ENCODE data around the gene LPIN3. TPM values are rescaled to one million over a fixed set of nuclear protein-coding genes. Genes with fewer than 3 reads are reported as not detected.
A peak's percentile ranks its signal among the peaks of the same experiment; 100 is the strongest.

The LPIN3 gene
- polyA plus RNA-seq, 3 donors = 10.5 to 19.9 (median 11.6) TPM

DNA sequence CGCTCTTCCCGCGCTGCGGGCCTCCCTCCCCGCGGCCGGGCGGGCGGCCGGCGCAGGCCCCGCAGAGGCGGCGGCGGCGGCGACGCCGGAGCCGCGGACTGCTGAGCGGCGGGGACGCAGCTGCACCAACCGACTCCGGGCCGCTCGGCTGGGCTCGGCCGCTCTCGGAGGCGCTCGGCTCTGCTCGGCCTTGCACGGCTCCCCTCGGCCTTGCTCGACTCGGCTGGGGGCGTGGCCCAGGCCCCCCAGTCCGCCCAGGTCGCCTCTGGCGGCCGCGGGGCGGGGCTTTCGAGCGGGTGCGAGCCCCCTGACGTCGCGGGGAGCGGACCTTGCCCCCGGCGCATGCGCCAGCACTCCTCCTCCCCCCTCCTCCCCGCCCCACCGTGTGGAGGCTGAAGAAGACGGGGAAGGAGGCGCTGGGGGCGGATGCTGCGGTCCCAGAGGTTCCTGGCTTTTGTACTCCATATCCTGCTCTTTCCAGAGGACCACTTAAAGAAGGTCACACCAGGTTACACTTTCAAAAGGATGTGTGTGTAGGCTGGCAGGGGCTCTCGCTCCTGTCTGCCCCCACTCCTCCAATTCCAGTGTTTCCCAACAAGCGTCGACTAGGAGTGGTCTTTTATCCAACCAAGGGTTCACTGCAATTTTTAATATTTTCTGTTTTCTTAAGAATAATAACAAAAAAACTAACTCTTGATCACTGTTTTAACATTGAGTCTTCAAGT lies 22.9 kb upstream of the LPIN3 start, which contains the start of gene ZHX3:
ZHX3 (minus strand) TSS at position 186 of the 725 bp plus-strand sequence. CDS start 112,815 bp downstream, outside the sequence.
- peak; percentile 86 to 97 (median 94) for DNase-seq (ENCODE audit: extremely low read depth in 1 of 11, low read depth in 9 of 11, low spot score in 4 of 11)

DNA sequence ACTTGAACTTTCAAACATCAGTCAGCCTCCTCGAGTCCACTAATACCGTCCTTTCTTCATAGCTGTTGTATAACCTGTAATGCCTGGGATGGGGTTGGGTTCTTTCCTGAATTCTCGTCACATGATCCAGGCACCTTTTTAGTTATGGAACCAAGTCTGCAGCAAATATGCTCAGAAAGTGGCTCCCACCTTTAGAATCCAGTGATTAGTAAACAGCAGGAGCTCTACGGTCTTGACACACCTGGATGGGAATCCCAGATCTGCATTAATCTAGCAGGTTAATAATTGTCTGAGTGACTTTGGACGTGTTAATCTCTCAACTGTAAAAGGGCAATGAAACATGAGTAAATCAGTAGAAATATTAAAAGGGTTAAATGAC lies 22.4 kb upstream of the LPIN3 start:
- no peak for DNase-seq (ENCODE audit: extremely low read depth in 1 of 11, low read depth in 9 of 11, low spot score in 4 of 11)

GRCh38 chr20:41320441-41320840 lies 20.2 kb upstream of the LPIN3 start:
- no peak for DNase-seq (ENCODE audit: extremely low read depth in 1 of 11, low read depth in 9 of 11, low spot score in 4 of 11)

GRCh38 chr20:41320976-41321375 lies 19.6 kb upstream of the LPIN3 start:
- no peak for DNase-seq (ENCODE audit: extremely low read depth in 1 of 11, low read depth in 9 of 11, low spot score in 4 of 11)

DNA sequence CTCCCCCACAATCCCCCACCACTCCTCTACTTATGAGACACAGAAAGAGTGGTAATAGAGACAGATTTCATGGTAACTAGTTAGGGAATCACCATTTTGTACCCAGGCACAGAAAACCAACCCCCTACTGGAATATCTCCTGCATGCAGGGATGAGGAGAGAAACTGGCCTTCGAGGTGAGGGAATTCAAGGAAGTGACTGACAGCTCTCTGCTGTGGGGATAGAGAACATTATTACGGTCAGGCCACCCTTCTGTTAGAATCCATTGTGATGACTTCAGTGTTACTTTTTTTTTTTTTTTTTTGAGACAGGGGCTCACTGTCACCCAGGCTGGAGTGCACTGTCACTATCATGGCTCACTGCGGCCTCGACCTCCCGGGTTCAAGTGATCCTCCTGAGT lies 13.4 kb upstream of the LPIN3 start:
- no peak for DNase-seq (ENCODE audit: extremely low read depth in 1 of 11, low read depth in 9 of 11, low spot score in 4 of 11)

GRCh38 chr20:41329435-41330342 lies 10.9 kb upstream of the LPIN3 start:
- peak in 3 of 11 donors; percentile 8 to 54 (median 45) for DNase-seq (ENCODE audit: extremely low read depth in 1 of 11, low read depth in 9 of 11, low spot score in 4 of 11)

DNA sequence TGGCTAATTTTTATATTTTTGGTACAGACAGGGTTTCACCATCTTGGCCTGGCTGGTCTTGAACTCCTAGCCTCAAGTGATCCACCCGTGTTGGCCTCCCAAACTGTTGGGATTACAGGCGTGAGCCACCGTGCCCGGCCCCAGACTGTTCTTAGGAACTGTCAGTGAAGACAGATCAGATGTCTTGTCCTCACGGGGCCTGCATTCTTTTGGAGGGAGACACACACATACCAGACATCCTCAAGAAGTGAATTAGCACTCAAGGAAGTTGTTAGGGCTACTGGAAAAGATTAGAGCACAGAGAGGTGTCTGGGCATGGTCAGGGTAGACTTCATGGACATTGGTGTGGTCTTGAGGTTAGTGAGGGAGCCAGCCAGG lies 10.3 kb upstream of the LPIN3 start:
- DNase-seq (ENCODE audit: extremely low read depth in 1 of 11, low read depth in 9 of 11, low spot score in 4 of 11) = no peak

GRCh38 chr20:41330941-41331340 lies 9.7 kb upstream of the LPIN3 start:
- no peak for DNase-seq (ENCODE audit: extremely low read depth in 1 of 11, low read depth in 9 of 11, low spot score in 4 of 11)

DNA sequence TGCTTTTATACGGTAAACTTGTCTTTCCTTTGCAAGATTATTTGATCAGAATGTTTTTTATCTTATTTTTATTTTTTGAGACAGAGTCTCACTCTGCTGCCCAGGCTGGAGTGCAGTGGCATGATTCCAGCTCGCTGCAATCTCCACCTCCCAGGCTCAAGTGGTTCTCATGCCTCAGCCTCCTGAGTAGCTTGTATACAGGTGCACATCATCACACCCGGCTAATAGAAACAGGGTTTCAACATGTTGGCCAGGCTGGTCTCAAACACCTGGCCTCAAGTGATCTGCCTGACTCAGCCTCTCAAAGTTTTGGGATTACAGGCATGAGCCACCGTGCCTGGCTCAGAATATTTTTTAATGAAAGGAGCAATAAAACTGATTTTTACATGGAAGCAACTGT lies 8.9 kb upstream of the LPIN3 start:
- DNase-seq (ENCODE audit: extremely low read depth in 1 of 11, low read depth in 9 of 11, low spot score in 4 of 11) = no peak

- no peak for DNase-seq (ENCODE audit: extremely low read depth in 1 of 11, low read depth in 9 of 11, low spot score in 4 of 11)
Measured at GRCh38 chr20:41334036-41334435, 6.6 kb upstream of the LPIN3 start.

- no peak for DNase-seq (ENCODE audit: extremely low read depth in 1 of 11, low read depth in 9 of 11, low spot score in 4 of 11)
Measured at GRCh38 chr20:41334443-41335421, 5.9 kb upstream of the LPIN3 start.

DNA sequence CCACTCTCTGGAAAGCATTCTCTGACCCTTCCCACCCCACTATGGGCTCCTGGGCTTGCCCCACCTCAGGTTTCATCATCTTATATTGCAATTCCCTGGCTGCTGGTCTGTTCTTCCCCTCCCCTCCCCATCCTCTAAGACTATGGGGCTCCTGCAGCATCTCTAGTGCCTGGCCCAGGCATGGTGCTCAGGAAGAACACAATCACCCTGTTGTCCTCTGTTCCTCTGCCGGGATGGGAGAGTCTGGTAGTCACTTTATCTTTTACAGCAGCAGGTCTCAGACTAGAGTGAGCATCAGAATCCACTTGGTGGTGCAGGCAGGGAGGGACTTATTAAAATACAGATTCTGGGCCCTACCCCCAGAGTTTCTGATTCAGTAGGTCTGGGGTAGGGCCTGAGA lies 5.0 kb upstream of the LPIN3 start:
- no peak for DNase-seq (ENCODE audit: extremely low read depth in 1 of 11, low read depth in 9 of 11, low spot score in 4 of 11)

DNA sequence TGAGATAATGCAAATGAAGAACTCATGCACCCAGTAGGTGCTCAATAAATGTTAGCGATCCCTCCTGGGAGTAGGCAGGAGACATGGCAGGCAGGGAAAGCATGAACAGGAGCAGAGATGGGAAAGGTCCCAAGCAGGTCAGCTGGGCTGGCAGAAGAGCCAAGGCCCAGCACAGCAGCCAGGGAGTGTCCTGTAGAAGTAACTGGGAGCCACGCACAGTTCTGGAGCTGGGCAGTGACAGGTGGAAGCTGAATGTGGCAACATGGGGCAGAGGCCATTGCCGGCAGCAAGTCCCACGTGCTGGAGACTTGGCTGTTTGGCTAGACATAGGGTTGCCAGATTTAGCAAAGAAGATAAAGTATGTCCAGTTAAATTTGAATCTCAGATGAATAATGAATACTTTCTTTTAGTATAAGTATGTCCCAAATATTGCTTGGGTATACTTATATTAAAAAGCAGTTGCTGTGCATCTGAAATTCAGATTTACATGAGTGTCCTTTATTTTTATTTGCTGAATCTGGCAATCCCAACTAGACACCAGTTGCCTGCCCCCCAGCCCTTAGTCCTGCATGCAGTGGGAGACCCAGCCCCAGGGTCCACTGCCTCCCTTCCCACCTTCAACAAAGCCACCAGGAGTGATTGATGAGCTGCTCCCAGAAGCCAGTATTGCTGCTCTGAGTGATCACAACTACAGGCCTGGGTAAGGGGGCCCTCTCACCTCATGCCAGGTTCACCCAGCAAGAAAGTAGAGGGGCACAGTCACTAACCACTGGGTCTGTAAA lies 3.7 kb upstream of the LPIN3 start:
- DNase-seq (ENCODE audit: extremely low read depth in 1 of 11, low read depth in 9 of 11, low spot score in 4 of 11) = no peak

- peak in 6 of 11 donors; percentile 57 to 72 (median 62) for DNase-seq (ENCODE audit: extremely low read depth in 1 of 11, low read depth in 9 of 11, low spot score in 4 of 11)
Measured at GRCh38 chr20:41339957-41340326, 679 bp upstream of the LPIN3 start.

DNA sequence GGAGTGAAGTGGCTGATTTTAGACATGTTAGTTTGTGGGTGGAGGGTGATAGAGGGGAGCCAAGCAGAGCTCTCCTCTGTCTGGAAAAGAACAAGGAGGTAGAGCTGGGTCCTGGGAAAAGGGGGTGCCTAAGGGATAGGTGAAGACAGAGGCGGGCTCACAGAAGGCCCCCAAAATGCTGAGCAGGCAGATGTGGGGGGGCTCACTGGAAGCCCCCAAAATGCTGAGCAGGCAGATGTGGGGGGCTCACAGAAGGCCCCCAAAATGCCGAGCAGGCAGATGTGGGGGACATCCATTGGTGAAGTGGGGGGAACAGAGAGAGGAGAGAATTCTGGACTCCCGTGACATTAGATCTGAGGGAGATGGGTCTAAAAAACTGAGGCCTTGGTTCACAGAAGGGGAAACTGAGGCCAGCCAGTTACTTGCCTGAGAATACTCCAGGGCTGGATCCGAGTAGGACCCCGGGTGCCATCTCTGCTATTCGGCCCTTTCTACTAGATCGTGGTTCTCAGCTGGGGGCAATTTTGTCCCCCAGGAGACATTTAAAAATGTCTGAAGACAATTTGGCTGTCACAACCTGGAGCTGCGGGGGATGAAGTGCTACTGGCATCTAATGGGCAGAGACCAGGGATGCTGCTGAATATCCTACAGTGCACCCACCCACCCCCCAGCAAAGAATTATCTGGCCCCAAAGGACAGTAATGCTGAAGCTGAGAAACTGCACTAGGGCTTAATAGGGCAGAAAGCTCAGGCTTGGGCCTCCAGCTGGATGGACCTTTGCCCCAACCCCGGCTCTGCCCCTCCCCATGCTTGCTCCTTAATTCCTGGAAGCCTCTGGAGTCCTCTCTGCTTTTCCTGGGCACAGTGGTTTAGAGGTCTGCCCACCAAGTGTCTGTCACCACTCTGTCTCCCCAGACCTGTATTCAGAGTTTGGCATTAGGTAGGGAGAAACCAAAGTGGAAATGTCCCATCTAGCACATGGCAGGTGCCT lies 2.1 kb downstream of the LPIN3 start:
- DNase-seq (ENCODE audit: extremely low read depth in 1 of 11, low read depth in 9 of 11, low spot score in 4 of 11) = no peak

DNA sequence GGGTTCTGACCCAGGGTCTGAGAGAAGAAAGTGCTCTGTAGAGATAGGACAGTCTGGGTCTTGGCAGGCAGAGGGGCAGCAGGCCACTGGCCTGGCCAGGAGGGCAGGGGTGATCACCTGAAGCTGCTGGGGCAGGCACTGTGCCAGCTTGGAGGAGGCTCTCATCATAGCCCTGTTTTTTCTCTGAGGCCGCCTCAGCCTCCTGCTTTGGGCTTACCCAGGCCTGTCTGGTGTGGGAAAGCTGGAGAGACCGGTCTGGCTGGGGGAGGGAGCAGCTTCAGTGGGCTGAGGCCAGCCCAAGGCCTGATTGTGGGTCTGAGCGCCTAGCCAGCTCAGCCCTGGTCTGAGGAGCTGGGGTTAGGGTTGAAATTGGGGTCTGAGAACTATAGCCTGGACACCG lies 3.9 kb downstream of the LPIN3 start:
- no peak for DNase-seq (ENCODE audit: extremely low read depth in 1 of 11, low read depth in 9 of 11, low spot score in 4 of 11)
